Psoas muscle (tissue), 8 donors: ENCODE data around the gene ENAH. TPM values are rescaled to one million over a fixed set of nuclear protein-coding genes. Genes with fewer than 3 reads are reported as not detected.
"Not testable (repeated sequence)": the region's sequence is repeated elsewhere in the genome, so short reads cannot be mapped to it uniquely, and the experiment has no call there.

Source experiments
- ATAC-seq, 4 donors: fragments of 200-7000 bp; cut with Tn5 transposase; one replicate each; pipeline ENCODE4 v1.9.1; 2020; ENCODE audit warnings: moderate library complexity in 3 of 4, mild to moderate bottlenecking in 2 of 4
- DNase-seq, 2 donors: peaks; one replicate each; pipeline ENCODE4 v3.0.0-alpha.2; 2020
- H3K27ac ChIP-seq: fragments of 200-600 bp; one replicate; pipeline ENCODE4 v1.8.0; 2022
- H3K27me3 ChIP-seq, 3 donors: fragments of 200-600 bp in 1 of 3; one replicate each; pipeline versions ENCODE4 v1.6.1 to v1.8.0; 2013 to 2022; ENCODE audit warnings: low read length in 2 of 3, mild to moderate bottlenecking in 2 of 3, moderate library complexity in 1 of 3; ENCODE audit not compliant: insufficient read depth in 3 of 3
- H3K36me3 ChIP-seq, 2 donors: fragments of 200-600 bp in 1 of 2; one replicate each; pipeline versions ENCODE4 v1.6.1 to v1.8.0; 2013 to 2022; ENCODE audit warnings: low read depth in 1 of 2, mild to moderate bottlenecking in 1 of 2, moderate library complexity in 1 of 2; ENCODE audit not compliant: insufficient read depth in 1 of 2
- H3K4me1 ChIP-seq: fragments of 200-600 bp; one replicate; pipeline ENCODE4 v1.8.0; 2022
- H3K4me3 ChIP-seq: fragments of 200-600 bp; one replicate; pipeline ENCODE4 v1.8.0; 2022; ENCODE audit warnings: mild to moderate bottlenecking
- H3K9me3 ChIP-seq: fragments of 200-600 bp; one replicate; pipeline ENCODE4 v1.8.0; 2022
- CTCF ChIP-seq: fragments of 200-600 bp; IDR thresholded peaks from one replicate; pipeline ENCODE4 v1.8.0; 2022; ENCODE audit warnings: antibody characterized with exemption
- WGBS, 3 donors: extraction: QIAGEN DNeasy Blood & Tissue Kit; methylation state at CpG; one replicate each; pipeline versions ENCODE4 v1.1.6 to v1.1.7; 2013; 5-methylcytosine and 5-hydroxymethylcytosine counted together
- intact Hi-C, 2 donors: fragments of 100-400 bp; cut with DNase I; formaldehyde crosslinking; loops; one replicate each; pipeline versions ENCODE4 v1.11.0 to v1.14.2; 2022
- polyA plus RNA-seq, 3 donors: library from polyadenylated mRNA; stranded (reverse); fragments of 200-250 nt; gene quantifications; one replicate each; pipeline ENCODE4 v1.2.3, GENCODE V29; 2013
- total RNA-seq, 4 donors: library from RNA; stranded (reverse); fragmentation: NEBNext Ultra II Directional in 2 of 4; extraction: Animal tissue kit (Norgen Biotek cat#: 25700) in 2 of 4; gene quantifications; one replicate each; pipeline versions ENCODE4 v1.2.1 to v1.2.4, GENCODE V29; 2021 to 2023
- donor health status: healthy with polysubstance abuse.
- donor health status: DM: no; HTN: no; CAD: no; lungs with moderate emphysema.
- donor health status: Bipolar disorder and iron deficiency.
- donor health status: healthy.
- donor health status: DM: yes; HTN: yes; CAD: no.
- donor health status: DM: no; HTN: no; CAD: no.
- donor health status: DM: no; HTN: no; CAD: no.
- donor health status: DM: yes; HTN: yes; CAD: no.

The ENAH gene
- total and polyA plus RNA-seq, 7 donors: 17.1 to 262 (median 119) TPM

GRCh38 chr1:225519166-225519863 lies 133.6 kb downstream of the ENAH start:
- Histone ChIP-seq H3K36me3 (peaks cover 0 to 35% of the 10 kb centered on the region in 2 donors), H3K9me3 (no peaks in the 10 kb centered on the region), H3K4me3 (no peak overlapping the region), H3K4me1 (peaks cover 27% of the 10 kb centered on the region), H3K27ac (no peak overlapping the region), H3K27me3 (no peaks in the 10 kb centered on the region)
- no peak for TF ChIP-seq CTCF
- ATAC-seq: peak in 3 of 4 donors; percentile 43 to 60 (median 43)
- 62 to 72% (median 64%) methylated on average over 19 of the region's 19 CpGs for WGBS, 3 donors
- DNase-seq: no peak
- intact Hi-C loops: no loop called here

GRCh38 chr1:225517697-225518096 lies 135.2 kb downstream of the ENAH start:
- H3K36me3 ChIP-seq: peaks cover 0 to 51% of the 10 kb centered on the region in 2 donors
- no peak for TF ChIP-seq CTCF
- no peak overlapping the region for H3K4me3 ChIP-seq
- peaks cover 12% of the 10 kb centered on the region for H3K4me1 ChIP-seq
- DNase-seq (no peak), ATAC-seq (peak; percentile 38 to 66 (median 62))
- 78 to 92% (median 87%) methylated on average over 8 of the region's 8 CpGs for WGBS, 3 donors
- intact Hi-C loops: no loop called here
- H3K27me3 ChIP-seq: no peaks in the 10 kb centered on the region
- H3K9me3 ChIP-seq: no peaks in the 10 kb centered on the region
- no peak overlapping the region for H3K27ac ChIP-seq

GRCh38 chr1:225517221-225517620 lies 135.7 kb downstream of the ENAH start:
- DNase-seq (no peak), ATAC-seq (no peak)
- Histone ChIP-seq H3K9me3 (no peaks in the 10 kb centered on the region), H3K4me1 (peaks cover 7% of the 10 kb centered on the region), H3K36me3 (peaks cover 0 to 55% of the 10 kb centered on the region in 2 donors), H3K27me3 (no peaks in the 10 kb centered on the region), H3K27ac (no peak overlapping the region), H3K4me3 (no peak overlapping the region)
- intact Hi-C loops: no loop called here
- no peak for TF ChIP-seq CTCF
- WGBS, 3 donors: 98 to 100% (median 98%) methylated on average over 6 of the region's 6 CpGs

GRCh38 chr1:225514671-225515081 lies 138.2 kb downstream of the ENAH start:
- DNase-seq (no peak), ATAC-seq (no peak)
- Histone ChIP-seq H3K27me3 (no peaks in the 10 kb centered on the region), H3K36me3 (peaks cover 0 to 75% of the 10 kb centered on the region in 2 donors), H3K9me3 (no peaks in the 10 kb centered on the region), H3K27ac (no peak overlapping the region), H3K4me3 (no peak overlapping the region), H3K4me1 (peaks cover 5% of the 10 kb centered on the region)
- WGBS, 3 donors: 36 to 72% (median 60%) methylated on average over 3 of the region's 3 CpGs
- intact Hi-C loops: no loop called here
- TF ChIP-seq CTCF: no peak

GRCh38 chr1:225513576-225513975 lies 139.3 kb downstream of the ENAH start:
- not testable (repeated sequence) for H3K27ac ChIP-seq, H3K4me1 ChIP-seq

More at GRCh38 chr1:225513576-225513975, 139.3 kb downstream of the ENAH start:
- intact Hi-C loops, H3K27me3 ChIP-seq, ATAC-seq, DNase-seq, H3K4me3 ChIP-seq, H3K9me3 ChIP-seq: not testable (repeated sequence)
- peaks cover 0 to 68% of the 10 kb centered on the region in 2 donors for H3K36me3 ChIP-seq
- WGBS, 3 donors: 96 to 97% (median 96%) methylated on average over 9 of the region's 9 CpGs
